ENCODE results near the gene AAGAB.

- TF ChIP-seq POLR2A (IDR thresholded peaks at IDR 0.05) = peak in 1 of 2 donors; percentile 19
- no peak for TF ChIP-seq CTCF (IDR thresholded peaks at IDR 0.05 in 4 of 5, conservative IDR thresholded peaks at IDR 0.05 in 1 of 5)
These were observed 11.8 kb downstream of the AAGAB start for GRCh38 chr15:67242708-67243111.
